SK-N-SH treated with all-trans-retinoic acid at 6 μM for 48 hours (cell line): ENCODE data around the gene AFAP1.

ENCODE experiments used
- CREB5 ChIP-seq: fragments of 250-450 bp; sonication (Bioruptor Pico); IDR thresholded peaks from 2 replicates; pipeline ENCODE4 v1.5.1; 2020; ENCODE audit warnings: low read depth, mild to moderate bottlenecking, moderate library complexity
- CSRNP3 ChIP-seq: fragments of 250-450 bp; sonication (Bioruptor Pico); IDR thresholded peaks from 2 replicates; pipeline ENCODE4 v1.5.1; 2021; ENCODE audit warnings: mild to moderate bottlenecking, moderate library complexity
- ESRRG ChIP-seq: fragments of 250-450 bp; sonication (Bioruptor Pico); IDR thresholded peaks from 2 replicates; pipeline ENCODE4 v1.6.1; 2021; ENCODE audit warnings: mild to moderate bottlenecking
- GLIS3 ChIP-seq: fragments of 250-450 bp; sonication (Bioruptor Pico); IDR thresholded peaks from 2 replicates; pipeline ENCODE4 v1.5.0; 2020; ENCODE audit warnings: mild to moderate bottlenecking, moderate library complexity
- ISL1 ChIP-seq: fragments of 250-450 bp; sonication (Bioruptor Pico); IDR thresholded peaks from 2 replicates; pipeline ENCODE4 v2.1.2; 2022; ENCODE audit warnings: mild to moderate bottlenecking, moderate library complexity
- PATZ1 ChIP-seq: fragments of 250-450 bp; sonication (Bioruptor Pico); IDR thresholded peaks from 2 replicates; pipeline ENCODE4 v1.8.0; 2020; ENCODE audit warnings: mild to moderate bottlenecking, moderate library complexity, borderline replicate concordance
- RARB ChIP-seq: fragments of 250-450 bp; sonication (Bioruptor Pico); IDR thresholded peaks from 2 replicates; pipeline ENCODE4 v1.8.0; 2021; ENCODE audit warnings: mild to moderate bottlenecking, moderate library complexity
- TCF4 ChIP-seq: fragments of 250-450 bp; sonication (Bioruptor Pico); IDR thresholded peaks from 2 replicates; pipeline ENCODE4 v1.8.0; 2021; ENCODE audit warnings: mild to moderate bottlenecking, moderate library complexity, borderline replicate concordance
- TOX ChIP-seq: fragments of 250-450 bp; sonication (Bioruptor Pico); IDR thresholded peaks from 2 replicates; pipeline ENCODE4 v1.8.0; 2021; ENCODE audit warnings: mild to moderate bottlenecking, moderate library complexity, borderline replicate concordance
- ZC3H10 ChIP-seq: fragments of 250-450 bp; sonication (Bioruptor Pico); IDR thresholded peaks from 2 replicates; pipeline ENCODE4 v1.5.1; 2021; ENCODE audit warnings: mild to moderate bottlenecking, moderate library complexity
- ZFP3 ChIP-seq: fragments of 250-450 bp; sonication (Bioruptor Pico); IDR thresholded peaks from 2 replicates; pipeline ENCODE4 v1.5.0; 2020; ENCODE audit warnings: mild to moderate bottlenecking, moderate library complexity
- ZFP30 ChIP-seq: fragments of 450-650 bp; formaldehyde crosslinking; IDR thresholded peaks from 2 replicates; pipeline ENCODE4 v1.5.0; 2022; ENCODE audit warnings: mild to moderate bottlenecking, moderate library complexity
- ZNF565 ChIP-seq: fragments of 450-650 bp; formaldehyde crosslinking; conservative IDR thresholded peaks from 2 replicates; pipeline ENCODE4 v1.5.0; 2020; ENCODE audit warnings: low read depth, mild to moderate bottlenecking, moderate library complexity
- ZNF70 ChIP-seq: fragments of 450-650 bp; formaldehyde crosslinking; IDR thresholded peaks from 2 replicates; pipeline ENCODE4 v1.5.0; 2020; ENCODE audit warnings: mild to moderate bottlenecking, moderate library complexity

- no peak for TF ChIP-seq ESRRG (CRISPR knock-in tag)
- no peak for TF ChIP-seq TCF4 (CRISPR knock-in tag)
- no peak for TF ChIP-seq CSRNP3 (CRISPR knock-in tag)
- no peak for TF ChIP-seq ISL1 (CRISPR knock-in tag)
- TF ChIP-seq ZFP3 (CRISPR knock-in tag), result no peak
- TF ChIP-seq CREB5 (CRISPR knock-in tag), result no peak
- no peak for TF ChIP-seq RARB (CRISPR knock-in tag)
- TF ChIP-seq ZC3H10, result no peak
- no peak for TF ChIP-seq ZNF565 (CRISPR knock-in tag)
- TF ChIP-seq GLIS3 (CRISPR knock-in tag), result no peak
- no peak for TF ChIP-seq ZNF70
- TF ChIP-seq TOX, result no peak
- no peak for TF ChIP-seq ZFP30 (CRISPR knock-in tag)
- no peak for TF ChIP-seq PATZ1 (CRISPR knock-in tag)
These were observed 80.3 kb downstream of the AFAP1 start for GRCh38 chr4:7859326-7859725.
